PC-3 (cell line): ENCODE results near the gene TSPAN8. TPM values are rescaled to one million over a fixed set of nuclear protein-coding genes. Genes with fewer than 3 reads are reported as not detected.

Experiments used
- ATAC-seq: fragments of 200-7000 bp; cut with Tn5 transposase; 2 replicates; pipeline ENCODE4 v1.9.1; 2020; ENCODE audit warnings: mild to moderate bottlenecking, moderate library complexity
- Bru-seq: library from RNA; stranded (reverse); fragments of 400-500 nt; gene quantifications from one replicate; lab custom pipeline; 2021; lab: Mats Ljungman, UMichigan
- BruChase-seq, 2 experiments: library from RNA; stranded (reverse); fragments of 400-500 nt; gene quantifications; one replicate each; lab custom pipeline; 2021; lab: Mats Ljungman, UMichigan
- BruUV-seq: library from RNA; stranded (reverse); fragments of 400-500 nt; replicated peaks from 2 replicates; lab custom pipeline; 2021; lab: Mats Ljungman, UMichigan
- CTCF ChIA-PET: fragments of 300-600 bp; sonication (Branson Sonifier 250); formaldehyde crosslinking; loops from one replicate; lab custom pipeline; 2022; ENCODE audit warnings: antibody characterized with exemption; lab: Charles Lee
- POLR2A ChIA-PET: fragments of 300-600 bp; sonication (Branson Sonifier 250); formaldehyde crosslinking; loops from one replicate; lab custom pipeline; 2022; ENCODE audit warnings: antibody characterized with exemption; ENCODE audit not compliant: unreplicated experiment; lab: Charles Lee
- DNase-seq: peaks from one replicate; pipeline ENCODE4 v3.0.0-alpha.2; 2015
- H2AFZ ChIP-seq: fragments of 300-600 bp; sonication (generic); 2 replicates; pipeline ENCODE4 v1.6.0; 2016; ENCODE audit warnings: antibody characterized with exemption, low read length
- H3F3A ChIP-seq: fragments of 300-600 bp; sonication (generic); one replicate; pipeline ENCODE4 v1.6.0; 2017; ENCODE audit warnings: antibody characterized with exemption, low read length, control low read depth, mild to moderate bottlenecking; ENCODE audit not compliant: unreplicated experiment
- H3K27ac ChIP-seq: fragments of 300-600 bp; sonication (generic); 2 replicates; pipeline ENCODE4 v1.5.1; 2016; ENCODE audit warnings: mild to moderate bottlenecking, low read length
- H3K27me3 ChIP-seq: fragments of 300-600 bp; sonication (generic); 2 replicates; pipeline ENCODE4 v1.6.1; 2016; ENCODE audit warnings: low read length, mixed read lengths
- H3K36me3 ChIP-seq: fragments of 300-600 bp; sonication (generic); 2 replicates; pipeline ENCODE4 v1.6.1; 2016; ENCODE audit warnings: low read depth, mixed run types, low read length, mixed read lengths
- H3K4me1 ChIP-seq: fragments of 300-600 bp; sonication (generic); 2 replicates; pipeline ENCODE4 v1.5.1; 2016; ENCODE audit warnings: low read length; ENCODE audit not compliant: insufficient read depth
- H3K4me2 ChIP-seq: fragments of 300-600 bp; sonication (generic); 2 replicates; pipeline ENCODE4 v1.6.0; 2016; ENCODE audit warnings: low read length
- H3K4me3 ChIP-seq: fragments of 300-600 bp; sonication (generic); 2 replicates; pipeline ENCODE4 v1.5.1; 2016; ENCODE audit warnings: mild to moderate bottlenecking, low read length, mixed read lengths
- H3K79me2 ChIP-seq: fragments of 300-600 bp; sonication (generic); 2 replicates; pipeline ENCODE4 v1.6.1; 2017; ENCODE audit warnings: low read length, mixed read lengths
- H3K9ac ChIP-seq: fragments of 300-600 bp; sonication (generic); 2 replicates; pipeline ENCODE4 v1.6.0; 2016; ENCODE audit warnings: mild to moderate bottlenecking, low read length
- H3K9me2 ChIP-seq: fragments of 300-600 bp; sonication (generic); replicated peaks from 2 replicates; pipeline ENCODE4 v1.6.1; 2016; ENCODE audit warnings: mixed run types, low read length, mixed read lengths
- H3K9me3 ChIP-seq: fragments of 300-600 bp; sonication (generic); 2 replicates; pipeline ENCODE4 v1.6.1; 2016; ENCODE audit warnings: low read length, mixed read lengths
- H4K20me1 ChIP-seq: fragments of 300-600 bp; sonication (generic); 2 replicates; pipeline ENCODE4 v1.6.1; 2016; ENCODE audit warnings: low read length, mixed read lengths
- EZH2 ChIP-seq: fragments of 300-600 bp; sonication (generic); IDR thresholded peaks from one replicate; pipeline ENCODE4 v1.6.1; 2017; ENCODE audit warnings: antibody characterized with exemption, mild to moderate bottlenecking, low read length; ENCODE audit not compliant: unreplicated experiment
- EZH2phosphoT487 ChIP-seq: fragments of 300-600 bp; sonication (generic); IDR thresholded peaks from 2 replicates; pipeline ENCODE4 v1.6.1; 2018; ENCODE audit warnings: mild to moderate bottlenecking, antibody characterized with exemption, low read length, borderline replicate concordance
- intact Hi-C: fragments of 100-400 bp; cut with micrococcal nuclease; formaldehyde crosslinking; loops from 2 replicates; pipeline ENCODE4 v1.9.0; 2023
- long read RNA-seq: library from polyadenylated mRNA; unstranded; transcript quantifications from one replicate; pipeline ENCODE4 v2.0.0, GENCODE V29; 2021; ENCODE audit not compliant: unreplicated experiment
- total RNA-seq: library from RNA; depleted of rRNA; stranded (reverse); fragments of >200 nt; gene quantifications from 2 replicates; pipeline ENCODE4 v1.2.3, GENCODE V29; 2014; rRNA removed
- TF ChIP-seq, protein P1 (sequence below): fragments of 300-600 bp; sonication (generic); conservative IDR thresholded peaks from 2 replicates; pipeline ENCODE4 v1.5.1; 2017; ENCODE audit warnings: antibody characterized with exemption, low read depth, mild to moderate bottlenecking, low read length

The TSPAN8 gene
- total RNA-seq = 1.3 TPM in 1 of 2 replicates, not detected in the other
- percentile 14 among the genes with signal in this experiment for Bru-seq, nascent RNA
- percentile 12 among the genes with signal in this experiment for BruChase-seq, experiment 1, labeled RNA remaining after a 6-hour chase
- percentile 18 among the genes with signal in this experiment for BruChase-seq, experiment 2, labeled RNA remaining after a 2-hour chase
- long read RNA-seq, transcript TSPAN8-201 (9 exons, 1,227 nt) = major isoform, 15 of 29 reads
- long read RNA-seq, transcript TSPAN8-203 (8 exons, 1,168 nt) = minor isoform, 9 of 29 reads
- long read RNA-seq, partial matches to known transcripts = 2 of 29 reads
- long read RNA-seq, other reads (novel, unspliced or antisense) = 3 of 29 reads

DNA sequence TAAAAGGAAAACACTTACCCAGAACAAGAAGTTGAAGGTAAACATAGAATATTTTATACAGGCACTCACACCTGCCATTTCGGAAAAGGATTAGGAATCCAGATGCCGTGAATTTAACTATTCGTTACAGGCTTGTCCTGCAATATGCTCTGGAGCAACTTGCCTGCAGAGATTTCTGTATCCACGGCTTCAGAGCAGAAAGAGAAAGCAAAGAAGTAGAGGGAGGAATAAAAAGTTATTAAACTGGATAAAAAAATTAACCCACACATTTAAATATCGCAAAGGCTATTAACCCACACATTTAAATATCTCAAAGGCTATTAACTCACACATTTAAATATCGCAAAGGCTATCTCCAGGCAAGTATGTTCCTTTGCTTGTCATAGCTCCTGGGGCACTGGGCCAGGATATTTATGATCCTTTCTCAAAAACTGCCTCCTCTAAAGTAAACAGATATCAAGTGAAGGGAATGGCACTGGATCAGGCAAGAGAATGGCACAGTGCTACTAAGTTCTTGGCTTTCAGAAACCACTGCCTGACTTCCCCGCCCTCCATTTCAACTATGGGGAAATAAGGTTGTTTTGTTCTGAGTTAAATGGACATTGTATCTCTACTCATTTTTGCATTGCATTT is at the start of gene TSPAN8:
Gene TSPAN8, minus strand, starts transcription at position 399 of the 633 bp plus-strand sequence. Its CDS starts 321 bp downstream, at position 78.
- POLR2A ChIA-PET = no interaction called here

DNA sequence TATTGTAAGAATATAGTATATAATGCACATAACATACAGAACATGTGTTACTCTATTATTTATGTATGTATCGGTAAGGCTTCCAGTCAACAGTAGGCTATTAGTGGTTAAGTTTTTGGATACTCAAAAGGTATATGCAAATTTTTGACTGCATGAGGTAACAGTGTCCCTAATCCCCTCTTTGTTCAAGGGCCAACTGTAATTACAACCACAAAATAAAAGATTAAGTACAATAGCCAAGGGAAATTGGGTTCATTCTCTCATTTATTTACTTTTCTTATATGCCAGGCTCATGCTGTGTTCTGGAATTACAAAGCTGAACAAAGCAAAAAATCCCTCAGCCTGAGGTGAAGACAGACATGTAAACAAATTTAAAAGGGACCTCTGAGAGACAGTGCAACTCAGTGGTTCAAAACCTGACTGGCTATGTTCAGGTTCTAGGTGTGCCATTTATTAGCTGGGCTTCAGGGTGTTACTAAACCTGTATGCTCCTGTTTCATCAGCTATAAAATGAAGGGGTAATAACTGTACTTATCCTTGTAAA is 43.4 kb upstream of the TSPAN8 start:
- POLR2A ChIA-PET = no interaction called here
- TF ChIP-seq EZH2phosphoT487 (no peak), EZH2 (no peak)
- TF ChIP-seq, protein P1, sequence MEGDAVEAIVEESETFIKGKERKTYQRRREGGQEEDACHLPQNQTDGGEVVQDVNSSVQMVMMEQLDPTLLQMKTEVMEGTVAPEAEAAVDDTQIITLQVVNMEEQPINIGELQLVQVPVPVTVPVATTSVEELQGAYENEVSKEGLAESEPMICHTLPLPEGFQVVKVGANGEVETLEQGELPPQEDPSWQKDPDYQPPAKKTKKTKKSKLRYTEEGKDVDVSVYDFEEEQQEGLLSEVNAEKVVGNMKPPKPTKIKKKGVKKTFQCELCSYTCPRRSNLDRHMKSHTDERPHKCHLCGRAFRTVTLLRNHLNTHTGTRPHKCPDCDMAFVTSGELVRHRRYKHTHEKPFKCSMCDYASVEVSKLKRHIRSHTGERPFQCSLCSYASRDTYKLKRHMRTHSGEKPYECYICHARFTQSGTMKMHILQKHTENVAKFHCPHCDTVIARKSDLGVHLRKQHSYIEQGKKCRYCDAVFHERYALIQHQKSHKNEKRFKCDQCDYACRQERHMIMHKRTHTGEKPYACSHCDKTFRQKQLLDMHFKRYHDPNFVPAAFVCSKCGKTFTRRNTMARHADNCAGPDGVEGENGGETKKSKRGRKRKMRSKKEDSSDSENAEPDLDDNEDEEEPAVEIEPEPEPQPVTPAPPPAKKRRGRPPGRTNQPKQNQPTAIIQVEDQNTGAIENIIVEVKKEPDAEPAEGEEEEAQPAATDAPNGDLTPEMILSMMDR = no peak

More for the DNA sequence above, at the start of gene TSPAN8:
- intact Hi-C loops = loop anchor here (2.0 to 10.0 kb wide), 3 partner anchors 25 to 113 kb away; no protein-coding TSS in a partner anchor
- Histone ChIP-seq H3F3A (peaks cover 4% of the 10 kb centered on the region), H3K9me2 (no peaks in the 10 kb centered on the region), H3K27me3 (no peaks in the 10 kb centered on the region), H3K27ac (peak within 1 kb of the TSS; percentile 70), H3K4me2 (peak within 1 kb of the TSS; percentile 78), H3K36me3 (no peaks in the 10 kb centered on the region), H3K9ac (peak within 1 kb of the TSS; percentile 3; the same call in 1 of the 2 replicates), H4K20me1 (no peaks in the 10 kb centered on the region), H3K79me2 (no peaks in the 10 kb centered on the region), H2AFZ (peak within 1 kb of the TSS; percentile 41), H3K4me1 (peaks cover 66% of the 10 kb centered on the region), H3K9me3 (no peaks in the 10 kb centered on the region), H3K4me3 (peak within 1 kb of the TSS; percentile 44)
- TF ChIP-seq EZH2phosphoT487 (no peak), EZH2 (no peak)
- peak; percentile 83 for DNase-seq
- peak; percentile 66 for ATAC-seq
- no TSS peak for BruUV-seq
- CTCF ChIA-PET = no interaction called here

DNA sequence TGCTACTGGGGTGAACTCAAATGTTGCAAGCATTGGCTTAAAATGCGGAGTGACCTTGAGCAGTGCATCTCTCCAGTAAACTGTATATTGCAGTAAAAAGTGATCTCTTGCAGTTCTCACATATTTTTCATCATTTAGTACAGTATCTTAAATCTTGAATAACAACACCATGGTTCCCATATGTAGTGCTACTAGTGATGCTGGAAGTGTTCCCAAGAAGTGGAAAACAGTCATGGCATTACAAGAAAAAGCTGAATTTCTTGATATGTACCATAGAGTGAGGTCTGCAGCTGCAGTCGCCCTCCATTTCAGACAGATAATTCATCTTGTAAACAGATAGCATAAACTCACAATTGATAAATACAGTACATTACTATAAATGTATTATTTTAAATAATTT is 42.9 kb upstream of the TSPAN8 start:
- ATAC-seq = no peak
- POLR2A ChIA-PET = no interaction called here

More for the DNA sequence above, 43.4 kb upstream of the TSPAN8 start:
- no peaks in the 10 kb centered on the region for H3K36me3 ChIP-seq
- no peaks in the 10 kb centered on the region for H3F3A ChIP-seq
- no peak overlapping the region for H3K4me3 ChIP-seq
- H3K9me3 ChIP-seq = 0 out of 2 replicates have a peak, but pooled peaks cover 6% of the 10 kb centered on the region
- DNase-seq (no peak), ATAC-seq (no peak)
- no peaks in the 10 kb centered on the region for H3K9me2 ChIP-seq
- no peak overlapping the region for H3K4me2 ChIP-seq
- H3K4me1 ChIP-seq = no peaks in the 10 kb centered on the region
- H2AFZ ChIP-seq = no peak overlapping the region
- intact Hi-C loops = no loop called here
- CTCF ChIA-PET = no interaction called here
- no TSS peak for BruUV-seq
- H3K27ac ChIP-seq = no peak overlapping the region
- no peaks in the 10 kb centered on the region for H3K27me3 ChIP-seq
- no peaks in the 10 kb centered on the region for H4K20me1 ChIP-seq
- no peak overlapping the region for H3K9ac ChIP-seq
- no peaks in the 10 kb centered on the region for H3K79me2 ChIP-seq

More for the DNA sequence above, 42.9 kb upstream of the TSPAN8 start:
- BruUV-seq = no TSS peak
- Histone ChIP-seq H2AFZ (no peak overlapping the region), H4K20me1 (no peaks in the 10 kb centered on the region), H3K36me3 (no peaks in the 10 kb centered on the region), H3K4me3 (no peak overlapping the region), H3K9me2 (no peaks in the 10 kb centered on the region), H3K9ac (no peak overlapping the region), H3K27me3 (no peaks in the 10 kb centered on the region), H3K4me1 (0 out of 2 replicates have a peak, but pooled peaks cover under 1% of the 10 kb centered on the region), H3K4me2 (no peak overlapping the region), H3K79me2 (no peaks in the 10 kb centered on the region), H3K27ac (no peak overlapping the region), H3K9me3 (0 out of 2 replicates have a peak, but pooled peaks cover 6% of the 10 kb centered on the region), H3F3A (no peaks in the 10 kb centered on the region)
- intact Hi-C loops = no loop called here
- DNase-seq = no peak
- TF ChIP-seq EZH2 (no peak), EZH2phosphoT487 (no peak)
- TF ChIP-seq, protein P1 = no peak
- CTCF ChIA-PET = no interaction called here
